ENCODE measurements around the gene SOBP.
"Not testable (repeated sequence)": the region's sequence is repeated elsewhere in the genome, so short reads cannot be mapped to it uniquely, and the experiment has no call there.

SOBP gene

DNA sequence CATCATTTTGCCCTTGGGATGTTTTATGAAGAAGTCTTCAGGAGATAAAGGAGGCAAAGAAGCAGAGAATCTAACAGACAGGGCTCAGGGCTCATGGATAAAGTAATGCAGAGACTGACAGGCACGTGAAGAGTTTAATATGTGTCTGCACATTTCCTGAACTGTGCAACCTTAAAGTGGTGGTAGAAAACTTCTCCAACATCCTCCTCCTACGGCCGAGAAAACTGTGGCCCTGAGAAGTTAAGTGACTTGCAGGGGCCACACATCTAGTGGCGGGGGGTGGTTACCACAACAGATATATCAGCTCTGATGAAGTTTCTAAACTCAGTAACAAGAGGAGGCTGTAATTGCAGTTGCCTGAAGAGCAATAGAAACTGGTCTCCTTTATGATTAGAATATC is 61.0 kb downstream of the SOBP start:
- H3K9me3 ChIP-seq (ENCODE audit: control insufficient read depth, insufficient read depth, low read depth, low read length), result no peaks in the 10 kb centered on the region
- H3K4me1 ChIP-seq (ENCODE audit: control insufficient read depth, insufficient read depth, low read length), result no peaks in the 10 kb centered on the region
- H3K36me3 ChIP-seq (ENCODE audit: control insufficient read depth in 2 of 2, insufficient read depth in 1 of 2, low read length in 2 of 2), result peaks cover 0 to 6% of the 10 kb centered on the region in 2 experiments; a peak in 1 of 3 replicates
- H3K27ac ChIP-seq (ENCODE audit: extremely low read depth, low read depth, low read length), result no peak overlapping the region
- no peak for TF ChIP-seq ZNF660 (tag by site-specific recombination; IDR thresholded peaks at IDR 0.05)
- TF ChIP-seq SP7 (tag by site-specific recombination; IDR thresholded peaks at IDR 0.05), result no peak
- no peak for TF ChIP-seq ZBTB21 (tag by site-specific recombination; IDR thresholded peaks at IDR 0.05)
- TF ChIP-seq, protein P1, sequence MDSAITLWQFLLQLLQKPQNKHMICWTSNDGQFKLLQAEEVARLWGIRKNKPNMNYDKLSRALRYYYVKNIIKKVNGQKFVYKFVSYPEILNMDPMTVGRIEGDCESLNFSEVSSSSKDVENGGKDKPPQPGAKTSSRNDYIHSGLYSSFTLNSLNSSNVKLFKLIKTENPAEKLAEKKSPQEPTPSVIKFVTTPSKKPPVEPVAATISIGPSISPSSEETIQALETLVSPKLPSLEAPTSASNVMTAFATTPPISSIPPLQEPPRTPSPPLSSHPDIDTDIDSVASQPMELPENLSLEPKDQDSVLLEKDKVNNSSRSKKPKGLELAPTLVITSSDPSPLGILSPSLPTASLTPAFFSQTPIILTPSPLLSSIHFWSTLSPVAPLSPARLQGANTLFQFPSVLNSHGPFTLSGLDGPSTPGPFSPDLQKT (IDR thresholded peaks at IDR 0.05; ENCODE audit: borderline replicate concordance, low read depth, low read length), result no peak
- TF ChIP-seq, protein P2, sequence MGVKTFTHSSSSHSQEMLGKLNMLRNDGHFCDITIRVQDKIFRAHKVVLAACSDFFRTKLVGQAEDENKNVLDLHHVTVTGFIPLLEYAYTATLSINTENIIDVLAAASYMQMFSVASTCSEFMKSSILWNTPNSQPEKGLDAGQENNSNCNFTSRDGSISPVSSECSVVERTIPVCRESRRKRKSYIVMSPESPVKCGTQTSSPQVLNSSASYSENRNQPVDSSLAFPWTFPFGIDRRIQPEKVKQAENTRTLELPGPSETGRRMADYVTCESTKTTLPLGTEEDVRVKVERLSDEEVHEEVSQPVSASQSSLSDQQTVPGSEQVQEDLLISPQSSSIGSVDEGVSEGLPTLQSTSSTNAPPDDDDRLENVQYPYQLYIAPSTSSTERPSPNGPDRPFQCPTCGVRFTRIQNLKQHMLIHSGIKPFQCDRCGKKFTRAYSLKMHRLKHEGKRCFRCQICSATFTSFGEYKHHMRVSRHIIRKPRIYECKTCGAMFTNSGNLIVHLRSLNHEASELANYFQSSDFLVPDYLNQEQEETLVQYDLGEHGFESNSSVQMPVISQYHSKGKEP (tag by site-specific recombination; IDR thresholded peaks at IDR 0.05), result no peak
- no peak for TF ChIP-seq ZNF701 (tag by site-specific recombination; IDR thresholded peaks at IDR 0.05)
- no peak for TF ChIP-seq ZNF473 (tag by site-specific recombination; IDR thresholded peaks at IDR 0.05)
- no peak for TF ChIP-seq KLF8 (tag by site-specific recombination; IDR thresholded peaks at IDR 0.05)
- no peak for TF ChIP-seq ZNF510 (tag by site-specific recombination; IDR thresholded peaks at IDR 0.05; ENCODE audit: insufficient replicate concordance)
- no peak for TF ChIP-seq ZIC2 (tag by site-specific recombination; IDR thresholded peaks at IDR 0.05)
- TF ChIP-seq ZNF202 (tag by site-specific recombination; IDR thresholded peaks at IDR 0.05; ENCODE audit: borderline replicate concordance), result no peak
- TF ChIP-seq, protein P3, sequence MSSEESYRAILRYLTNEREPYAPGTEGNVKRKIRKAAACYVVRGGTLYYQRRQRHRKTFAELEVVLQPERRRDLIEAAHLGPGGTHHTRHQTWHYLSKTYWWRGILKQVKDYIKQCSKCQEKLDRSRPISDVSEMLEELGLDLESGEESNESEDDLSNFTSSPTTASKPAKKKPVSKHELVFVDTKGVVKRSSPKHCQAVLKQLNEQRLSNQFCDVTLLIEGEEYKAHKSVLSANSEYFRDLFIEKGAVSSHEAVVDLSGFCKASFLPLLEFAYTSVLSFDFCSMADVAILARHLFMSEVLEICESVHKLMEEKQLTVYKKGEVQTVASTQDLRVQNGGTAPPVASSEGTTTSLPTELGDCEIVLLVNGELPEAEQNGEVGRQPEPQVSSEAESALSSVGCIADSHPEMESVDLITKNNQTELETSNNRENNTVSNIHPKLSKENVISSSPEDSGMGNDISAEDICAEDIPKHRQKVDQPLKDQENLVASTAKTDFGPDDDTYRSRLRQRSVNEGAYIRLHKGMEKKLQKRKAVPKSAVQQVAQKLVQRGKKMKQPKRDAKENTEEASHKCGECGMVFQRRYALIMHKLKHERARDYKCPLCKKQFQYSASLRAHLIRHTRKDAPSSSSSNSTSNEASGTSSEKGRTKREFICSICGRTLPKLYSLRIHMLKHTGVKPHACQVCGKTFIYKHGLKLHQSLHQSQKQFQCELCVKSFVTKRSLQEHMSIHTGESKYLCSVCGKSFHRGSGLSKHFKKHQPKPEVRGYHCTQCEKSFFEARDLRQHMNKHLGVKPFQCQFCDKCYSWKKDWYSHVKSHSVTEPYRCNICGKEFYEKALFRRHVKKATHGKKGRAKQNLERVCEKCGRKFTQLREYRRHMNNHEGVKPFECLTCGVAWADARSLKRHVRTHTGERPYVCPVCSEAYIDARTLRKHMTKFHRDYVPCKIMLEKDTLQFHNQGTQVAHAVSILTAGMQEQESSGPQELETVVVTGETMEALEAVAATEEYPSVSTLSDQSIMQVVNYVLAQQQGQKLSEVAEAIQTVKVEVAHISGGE (tag by site-specific recombination; conservative IDR thresholded peaks at IDR 0.05; ENCODE audit: low read depth), result no peak
- TF ChIP-seq ZNF521 (tag by site-specific recombination; IDR thresholded peaks at IDR 0.05), result no peak
- TF ChIP-seq, protein P4, sequence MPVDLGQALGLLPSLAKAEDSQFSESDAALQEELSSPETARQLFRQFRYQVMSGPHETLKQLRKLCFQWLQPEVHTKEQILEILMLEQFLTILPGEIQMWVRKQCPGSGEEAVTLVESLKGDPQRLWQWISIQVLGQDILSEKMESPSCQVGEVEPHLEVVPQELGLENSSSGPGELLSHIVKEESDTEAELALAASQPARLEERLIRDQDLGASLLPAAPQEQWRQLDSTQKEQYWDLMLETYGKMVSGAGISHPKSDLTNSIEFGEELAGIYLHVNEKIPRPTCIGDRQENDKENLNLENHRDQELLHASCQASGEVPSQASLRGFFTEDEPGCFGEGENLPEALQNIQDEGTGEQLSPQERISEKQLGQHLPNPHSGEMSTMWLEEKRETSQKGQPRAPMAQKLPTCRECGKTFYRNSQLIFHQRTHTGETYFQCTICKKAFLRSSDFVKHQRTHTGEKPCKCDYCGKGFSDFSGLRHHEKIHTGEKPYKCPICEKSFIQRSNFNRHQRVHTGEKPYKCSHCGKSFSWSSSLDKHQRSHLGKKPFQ (tag by site-specific recombination; IDR thresholded peaks at IDR 0.05), result no peak
- TF ChIP-seq ZNF114 (tag by site-specific recombination; IDR thresholded peaks at IDR 0.05), result no peak
- TF ChIP-seq ZNF292 (tag by site-specific recombination; IDR thresholded peaks at IDR 0.05; ENCODE audit: borderline replicate concordance, low read depth), result no peak
- no peak overlapping the region for H3K4me3 ChIP-seq (ENCODE audit: low read depth, low read length)
- ChIA-PET CTCF (interaction anchor here (0.6 kb wide), 1 partner anchor 556 kb away, joined by 3 read pairs; no protein-coding TSS in a partner anchor), POLR2A (no interaction called here)

DNA sequence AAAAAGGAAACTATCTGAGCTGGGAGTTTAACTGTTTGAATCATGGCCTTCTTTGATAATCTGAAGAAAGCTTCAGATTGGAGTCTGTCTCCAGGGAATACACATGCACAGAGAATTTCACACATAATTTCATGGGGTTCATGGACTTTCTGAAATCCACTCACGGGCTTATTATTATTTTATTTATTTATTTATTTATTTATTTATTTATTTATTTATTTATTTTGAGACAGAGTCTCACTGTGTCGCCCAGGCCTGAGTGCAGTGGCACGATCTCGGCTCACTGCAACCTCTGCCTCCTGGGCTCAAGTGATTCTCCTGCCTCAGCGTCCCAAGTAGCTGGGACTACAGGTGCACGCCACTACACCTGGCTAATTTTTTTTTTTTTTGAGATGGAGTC is 63.2 kb downstream of the SOBP start:
- H3K27ac ChIP-seq (ENCODE audit: extremely low read depth, low read depth, low read length); CTCF ChIA-PET; H3K4me1 ChIP-seq (ENCODE audit: control insufficient read depth, insufficient read depth, low read length); H3K9me3 ChIP-seq (ENCODE audit: control insufficient read depth, insufficient read depth, low read depth, low read length); H3K36me3 ChIP-seq (ENCODE audit: control insufficient read depth in 2 of 2, insufficient read depth in 1 of 2, low read length in 2 of 2); H3K4me3 ChIP-seq (ENCODE audit: low read depth, low read length): not testable (repeated sequence)
- POLR2A ChIA-PET, result interaction anchor here (0.7 kb wide), 1 partner anchor 11 kb away, joined by 3 read pairs; no protein-coding TSS in a partner anchor
- TF ChIP-seq ZNF560 (tag by site-specific recombination; IDR thresholded peaks at IDR 0.05; ENCODE audit: borderline replicate concordance) (peak; percentile 60; the same call in 1 of the 2 replicates), ZNF510 (tag by site-specific recombination; IDR thresholded peaks at IDR 0.05; ENCODE audit: insufficient replicate concordance) (peak; percentile 87), ZNF664 (tag by site-specific recombination; IDR thresholded peaks at IDR 0.05) (peak; percentile 63), ZNF654 (tag by site-specific recombination; IDR thresholded peaks at IDR 0.05; ENCODE audit: low read depth) (peak; percentile 47), ZNF501 (tag by site-specific recombination; IDR thresholded peaks at IDR 0.05) (peak; percentile 51; the same call in 1 of the 2 replicates), ZNF140 (tag by site-specific recombination; IDR thresholded peaks at IDR 0.05) (peak; percentile 84), ZNF791 (tag by site-specific recombination; IDR thresholded peaks at IDR 0.05) (peak; percentile 24; the same call in 1 of the 2 replicates), ZNF19 (tag by site-specific recombination; IDR thresholded peaks at IDR 0.05; ENCODE audit: low read depth) (0 out of 2 replicates have a peak, but pooled peaks have one; percentile 31)
- TF ChIP-seq, protein P5, sequence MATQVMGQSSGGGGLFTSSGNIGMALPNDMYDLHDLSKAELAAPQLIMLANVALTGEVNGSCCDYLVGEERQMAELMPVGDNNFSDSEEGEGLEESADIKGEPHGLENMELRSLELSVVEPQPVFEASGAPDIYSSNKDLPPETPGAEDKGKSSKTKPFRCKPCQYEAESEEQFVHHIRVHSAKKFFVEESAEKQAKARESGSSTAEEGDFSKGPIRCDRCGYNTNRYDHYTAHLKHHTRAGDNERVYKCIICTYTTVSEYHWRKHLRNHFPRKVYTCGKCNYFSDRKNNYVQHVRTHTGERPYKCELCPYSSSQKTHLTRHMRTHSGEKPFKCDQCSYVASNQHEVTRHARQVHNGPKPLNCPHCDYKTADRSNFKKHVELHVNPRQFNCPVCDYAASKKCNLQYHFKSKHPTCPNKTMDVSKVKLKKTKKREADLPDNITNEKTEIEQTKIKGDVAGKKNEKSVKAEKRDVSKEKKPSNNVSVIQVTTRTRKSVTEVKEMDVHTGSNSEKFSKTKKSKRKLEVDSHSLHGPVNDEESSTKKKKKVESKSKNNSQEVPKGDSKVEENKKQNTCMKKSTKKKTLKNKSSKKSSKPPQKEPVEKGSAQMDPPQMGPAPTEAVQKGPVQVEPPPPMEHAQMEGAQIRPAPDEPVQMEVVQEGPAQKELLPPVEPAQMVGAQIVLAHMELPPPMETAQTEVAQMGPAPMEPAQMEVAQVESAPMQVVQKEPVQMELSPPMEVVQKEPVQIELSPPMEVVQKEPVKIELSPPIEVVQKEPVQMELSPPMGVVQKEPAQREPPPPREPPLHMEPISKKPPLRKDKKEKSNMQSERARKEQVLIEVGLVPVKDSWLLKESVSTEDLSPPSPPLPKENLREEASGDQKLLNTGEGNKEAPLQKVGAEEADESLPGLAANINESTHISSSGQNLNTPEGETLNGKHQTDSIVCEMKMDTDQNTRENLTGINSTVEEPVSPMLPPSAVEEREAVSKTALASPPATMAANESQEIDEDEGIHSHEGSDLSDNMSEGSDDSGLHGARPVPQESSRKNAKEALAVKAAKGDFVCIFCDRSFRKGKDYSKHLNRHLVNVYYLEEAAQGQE (tag by site-specific recombination; IDR thresholded peaks at IDR 0.05), result peak; percentile 68; the same call in 1 of the 2 replicates

Measured in HEK293 (cell line).